Parathyroid adenoma (tissue), 2 donors: ENCODE measurements around the gene BCL2A1.
"Not testable (repeated sequence)": the region's sequence is repeated elsewhere in the genome, so short reads cannot be mapped to it uniquely, and the experiment has no call there.

Experiments used
- H2AFZ ChIP-seq: fragments of 300-600 bp; sonication (generic); one replicate; pipeline ENCODE4 v1.7.0; 2017; ENCODE audit warnings: antibody characterized with exemption, mild to moderate bottlenecking
- H3K27ac ChIP-seq: fragments of 300-600 bp; sonication (generic); one replicate; pipeline ENCODE4 v1.7.0; 2017
- H3K27me3 ChIP-seq: fragments of 300-600 bp; sonication (generic); one replicate; pipeline ENCODE4 v1.7.0; 2017; ENCODE audit warnings: low read length; ENCODE audit not compliant: control insufficient read depth, insufficient read depth
- H3K36me3 ChIP-seq: fragments of 300-600 bp; sonication (generic); one replicate; pipeline ENCODE4 v1.7.0; 2017; ENCODE audit warnings: low read length; ENCODE audit not compliant: control insufficient read depth, insufficient read depth
- H3K4me1 ChIP-seq: fragments of 300-600 bp; sonication (generic); one replicate; pipeline ENCODE4 v1.7.0; 2017; ENCODE audit warnings: control low read depth
- H3K4me2 ChIP-seq: fragments of 300-600 bp; sonication (generic); one replicate; pipeline ENCODE4 v1.7.0; 2017; ENCODE audit warnings: low read length
- H3K4me3 ChIP-seq: fragments of 300-600 bp; sonication (generic); one replicate; pipeline ENCODE4 v1.7.0; 2017; ENCODE audit warnings: low read depth, low read length
- H3K79me2 ChIP-seq: fragments of 300-600 bp; sonication (generic); one replicate; pipeline ENCODE4 v1.7.0; 2017; ENCODE audit warnings: control low read depth
- H3K9ac ChIP-seq: fragments of 300-600 bp; sonication (generic); one replicate; pipeline ENCODE4 v1.7.0; 2017; ENCODE audit warnings: mild to moderate bottlenecking
- H3K9me3 ChIP-seq: fragments of 300-600 bp; sonication (generic); one replicate; pipeline ENCODE4 v1.7.0; 2017; ENCODE audit warnings: low read length; ENCODE audit not compliant: control insufficient read depth
- CTCF ChIP-seq: fragments of 300-600 bp; sonication (generic); IDR thresholded peaks from one replicate; pipeline ENCODE4 v1.7.0; 2017; ENCODE audit warnings: antibody characterized with exemption, mild to moderate bottlenecking
- donor health status: primary hyperparathyroidism.

BCL2A1 gene

GRCh38 chr15:80015156-80015555 is 44.2 kb upstream of the BCL2A1 start:
- H2AFZ ChIP-seq = no peak overlapping the region
- no peak for TF ChIP-seq CTCF
- no peaks in the 10 kb centered on the region for H3K9me3 ChIP-seq
- H3K4me1 ChIP-seq = no peaks in the 10 kb centered on the region
- no peaks in the 10 kb centered on the region for H3K36me3 ChIP-seq
- no peaks in the 10 kb centered on the region for H3K79me2 ChIP-seq
- H3K4me2 ChIP-seq = no peak overlapping the region
- no peak overlapping the region for H3K27ac ChIP-seq
- no peak overlapping the region for H3K4me3 ChIP-seq
- no peak overlapping the region for H3K9ac ChIP-seq
- H3K27me3 ChIP-seq = no peaks in the 10 kb centered on the region

DNA sequence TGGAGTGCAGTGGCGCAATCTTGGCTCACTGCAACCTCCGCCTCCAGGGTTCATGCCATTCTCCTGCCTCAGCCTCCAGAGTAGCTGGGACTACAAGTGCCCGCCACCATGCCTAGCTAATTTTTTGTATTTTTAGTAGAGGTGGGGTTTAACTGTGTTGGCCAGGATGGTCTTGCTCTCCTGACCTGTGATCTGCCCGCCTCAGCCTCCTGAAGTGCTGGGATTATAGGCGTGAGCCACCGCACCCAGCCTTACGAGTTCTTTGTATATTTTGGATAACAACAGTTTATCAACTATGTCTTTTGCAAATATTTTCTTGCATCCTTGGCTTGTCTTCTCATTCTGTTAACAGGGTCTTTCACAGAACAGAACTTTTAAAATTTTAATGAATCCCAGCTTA is 43.2 kb upstream of the BCL2A1 start:
- not testable (repeated sequence) for H3K79me2 ChIP-seq, H3K27me3 ChIP-seq, H3K4me1 ChIP-seq, H3K9ac ChIP-seq, H3K27ac ChIP-seq, H2AFZ ChIP-seq, H3K36me3 ChIP-seq, H3K4me2 ChIP-seq, H3K4me3 ChIP-seq, H3K9me3 ChIP-seq

DNA sequence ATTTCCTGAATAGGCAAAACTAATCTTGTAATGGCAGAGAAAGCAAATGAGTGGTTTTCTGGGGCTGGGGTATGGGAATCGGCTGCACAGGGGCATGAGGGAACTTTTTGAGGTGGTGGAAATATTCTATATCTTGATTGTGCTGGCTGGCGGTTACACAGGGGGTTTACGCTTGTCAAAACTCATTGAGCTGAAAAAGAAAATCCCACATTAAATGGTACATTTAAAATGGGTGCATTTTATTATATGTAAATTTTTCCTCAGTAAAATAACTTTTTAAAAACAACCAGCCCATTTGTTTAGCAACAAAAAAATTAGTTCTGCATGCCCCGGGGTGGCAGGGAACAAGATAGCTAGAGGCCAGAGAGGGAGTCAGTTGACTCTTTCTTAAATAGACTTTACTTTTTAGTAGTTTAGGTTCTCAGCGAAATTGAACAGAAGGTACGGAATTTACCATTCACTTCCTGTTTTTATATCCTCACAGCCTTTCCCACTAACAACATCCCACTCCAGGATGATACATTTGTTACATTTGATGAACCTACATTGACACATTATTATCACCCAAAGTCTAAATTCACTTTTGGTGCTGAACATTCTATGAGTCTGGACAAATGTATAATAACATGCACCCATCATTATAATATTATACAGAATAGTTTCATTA is 41.2 kb upstream of the BCL2A1 start:
- Histone ChIP-seq H2AFZ (no peak overlapping the region), H3K9ac (no peak overlapping the region), H3K36me3 (no peaks in the 10 kb centered on the region)

DNA sequence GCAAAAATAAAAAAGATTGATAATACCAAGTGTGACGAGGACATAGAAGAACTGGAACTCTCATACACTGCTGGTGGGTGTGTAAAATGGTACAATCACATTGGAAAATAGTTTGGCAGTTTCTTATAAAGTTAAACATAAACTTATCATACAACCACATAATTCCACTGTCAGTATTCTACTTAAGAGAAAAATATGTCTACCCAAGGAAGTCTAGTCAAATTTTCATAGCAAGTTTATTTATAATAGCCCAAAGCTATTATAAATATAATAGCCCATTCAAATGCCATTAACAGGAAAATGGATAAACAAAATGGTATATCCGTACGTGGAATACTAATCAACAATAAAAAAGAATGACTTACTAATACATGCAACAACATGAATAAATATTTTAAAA is 40.6 kb upstream of the BCL2A1 start:
- no peak overlapping the region for H3K9ac ChIP-seq
- no peak overlapping the region for H2AFZ ChIP-seq
- no peaks in the 10 kb centered on the region for H3K79me2 ChIP-seq
- no peaks in the 10 kb centered on the region for H3K4me1 ChIP-seq
- no peaks in the 10 kb centered on the region for H3K9me3 ChIP-seq
- no peaks in the 10 kb centered on the region for H3K27me3 ChIP-seq
- no peak for TF ChIP-seq CTCF
- no peaks in the 10 kb centered on the region for H3K36me3 ChIP-seq
- H3K27ac ChIP-seq = no peak overlapping the region
- H3K4me3 ChIP-seq = no peak overlapping the region
- no peak overlapping the region for H3K4me2 ChIP-seq

More for the DNA sequence above, 41.2 kb upstream of the BCL2A1 start:
- H3K4me1 ChIP-seq = no peaks in the 10 kb centered on the region
- H3K27ac ChIP-seq = no peak overlapping the region
- no peak overlapping the region for H3K4me3 ChIP-seq
- no peaks in the 10 kb centered on the region for H3K27me3 ChIP-seq
- TF ChIP-seq CTCF = no peak
- no peaks in the 10 kb centered on the region for H3K79me2 ChIP-seq
- H3K9me3 ChIP-seq = no peaks in the 10 kb centered on the region
- H3K4me2 ChIP-seq = no peak overlapping the region

- not testable (repeated sequence) for H3K4me1 ChIP-seq, H3K27ac ChIP-seq, H3K27me3 ChIP-seq, H3K9ac ChIP-seq, H3K9me3 ChIP-seq, H3K4me3 ChIP-seq, H3K36me3 ChIP-seq, H3K79me2 ChIP-seq, H2AFZ ChIP-seq, H3K4me2 ChIP-seq
These were observed 40.1 kb upstream of the BCL2A1 start for GRCh38 chr15:80011041-80011523.
